BLaER1 (cell line): ENCODE data around the gene SLAMF1.

Source experiments
- H3K27ac ChIP-seq: shearing (Covaris generic); formaldehyde crosslinking; 2 replicates; pipeline ENCODE4 v1.8.1; 2022
- H3K27me3 ChIP-seq: shearing (Covaris generic); formaldehyde crosslinking; 2 replicates; pipeline ENCODE4 v1.8.1; 2022
- H3K36me3 ChIP-seq: shearing (Covaris generic); formaldehyde crosslinking; 2 replicates; pipeline ENCODE4 v1.8.1; 2022
- H3K4me1 ChIP-seq: shearing (Covaris generic); formaldehyde crosslinking; 2 replicates; pipeline ENCODE4 v1.8.1; 2022
- H3K4me2 ChIP-seq: shearing (Covaris generic); formaldehyde crosslinking; 2 replicates; pipeline ENCODE4 v1.8.1; 2022
- H3K4me3 ChIP-seq: shearing (Covaris generic); formaldehyde crosslinking; 2 replicates; pipeline ENCODE4 v1.8.1; 2022
- H3K9ac ChIP-seq: shearing (Covaris generic); formaldehyde crosslinking; 2 replicates; pipeline ENCODE4 v1.8.1; 2022
- H3K9me3 ChIP-seq: shearing (Covaris generic); formaldehyde crosslinking; 2 replicates; pipeline ENCODE4 v1.8.1; 2022
- H4K20me1 ChIP-seq: shearing (Covaris generic); formaldehyde crosslinking; 2 replicates; pipeline ENCODE4 v1.8.1; 2022
- Cebpa-rat ChIP-seq: shearing (Covaris generic); IDR thresholded peaks from 2 replicates; pipeline ENCODE4 v1.8.1; 2022

SLAMF1 gene

GRCh38 chr1:160641323-160642280 lies 5.2 kb downstream of the SLAMF1 start:
- H3K9ac ChIP-seq = peak overlapping the region; percentile 93

GRCh38 chr1:160640359-160641123 lies 6.3 kb downstream of the SLAMF1 start:
- Histone ChIP-seq H3K36me3 (peaks cover 67% of the 10 kb centered on the region), H3K4me1 (peaks cover 91% of the 10 kb centered on the region), H3K9me3 (no peaks in the 10 kb centered on the region), H3K27ac (peak overlapping the region; percentile 90), H3K4me3 (peak overlapping the region; percentile 72; the same call in 1 of the 2 replicates), H3K4me2 (peak overlapping the region; percentile 95), H4K20me1 (peaks cover 21% of the 10 kb centered on the region; the same call in 1 of the 2 replicates), H3K27me3 (no peaks in the 10 kb centered on the region), H3K9ac (no peak overlapping the region; the same call in 1 of the 2 replicates)
- TF ChIP-seq Cebpa-rat = no peak

More at GRCh38 chr1:160641323-160642280, 5.2 kb downstream of the SLAMF1 start:
- Histone ChIP-seq H3K27me3 (no peaks in the 10 kb centered on the region), H3K4me3 (peak overlapping the region; percentile 72), H3K27ac (peak overlapping the region; percentile 90), H3K4me1 (peaks cover 80% of the 10 kb centered on the region), H3K9me3 (no peaks in the 10 kb centered on the region), H3K36me3 (peaks cover 56% of the 10 kb centered on the region), H3K4me2 (peak overlapping the region; percentile 95), H4K20me1 (peaks cover 21% of the 10 kb centered on the region; the same call in 1 of the 2 replicates)
- peak; percentile 84 for TF ChIP-seq Cebpa-rat

- peak overlapping the region; percentile 30 for H3K9ac ChIP-seq
- no peaks in the 10 kb centered on the region for H3K9me3 ChIP-seq
- peak overlapping the region; percentile 32; the same call in 1 of the 2 replicates for H3K4me3 ChIP-seq
- H3K27ac ChIP-seq = peak overlapping the region; percentile 40
- no peaks in the 10 kb centered on the region for H3K27me3 ChIP-seq
- H3K36me3 ChIP-seq = peaks cover 71% of the 10 kb centered on the region
- TF ChIP-seq Cebpa-rat = no peak
- H3K4me2 ChIP-seq = peak overlapping the region; percentile 95
- H3K4me1 ChIP-seq = peaks cover 98% of the 10 kb centered on the region
- peaks cover 21% of the 10 kb centered on the region; the same call in 1 of the 2 replicates for H4K20me1 ChIP-seq
Measured at GRCh38 chr1:160639652-160640051, 7.2 kb downstream of the SLAMF1 start.

GRCh38 chr1:160638926-160639325 lies 7.9 kb downstream of the SLAMF1 start:
- H3K27ac ChIP-seq = peak overlapping the region; percentile 60; the same call in 1 of the 2 replicates
- peak overlapping the region; percentile 95 for H3K4me2 ChIP-seq
- peaks cover 98% of the 10 kb centered on the region for H3K4me1 ChIP-seq
- peaks cover 76% of the 10 kb centered on the region for H3K36me3 ChIP-seq
- no peak for TF ChIP-seq Cebpa-rat
- no peaks in the 10 kb centered on the region for H3K27me3 ChIP-seq
- H3K9ac ChIP-seq = no peak overlapping the region; the same call in 1 of the 2 replicates
- no peaks in the 10 kb centered on the region for H3K9me3 ChIP-seq
- 0 out of 2 replicates have a peak overlapping the region, but pooled peaks have one; percentile 32 for H3K4me3 ChIP-seq
- H4K20me1 ChIP-seq = peaks cover 21% of the 10 kb centered on the region; the same call in 1 of the 2 replicates

- Histone ChIP-seq H3K4me3 (no peak overlapping the region), H3K4me2 (peak overlapping the region; percentile 95), H3K27me3 (no peaks in the 10 kb centered on the region), H3K9me3 (no peaks in the 10 kb centered on the region), H4K20me1 (peaks cover 21% of the 10 kb centered on the region; the same call in 1 of the 2 replicates), H3K9ac (peak overlapping the region; percentile 7; the same call in 1 of the 2 replicates), H3K36me3 (peaks cover 80% of the 10 kb centered on the region), H3K4me1 (peaks cover 100% of the 10 kb centered on the region), H3K27ac (peak overlapping the region; percentile 60; the same call in 1 of the 2 replicates)
- no peak for TF ChIP-seq Cebpa-rat
Measured at GRCh38 chr1:160638540-160638857, 8.3 kb downstream of the SLAMF1 start.

GRCh38 chr1:160637821-160638539 lies 8.9 kb downstream of the SLAMF1 start:
- peak overlapping the region; percentile 60; the same call in 1 of the 2 replicates for H3K27ac ChIP-seq
- no peak for TF ChIP-seq Cebpa-rat
- H3K4me2 ChIP-seq = peak overlapping the region; percentile 95

GRCh38 chr1:160637065-160637464 lies 9.8 kb downstream of the SLAMF1 start:
- Histone ChIP-seq H3K4me3 (no peak overlapping the region), H3K9me3 (no peaks in the 10 kb centered on the region), H3K27ac (peak overlapping the region; percentile 60; the same call in 1 of the 2 replicates), H3K4me1 (peaks cover 100% of the 10 kb centered on the region), H3K9ac (no peak overlapping the region), H3K4me2 (peak overlapping the region; percentile 95), H4K20me1 (peaks cover 16% of the 10 kb centered on the region; the same call in 1 of the 2 replicates), H3K36me3 (peaks cover 83% of the 10 kb centered on the region), H3K27me3 (no peaks in the 10 kb centered on the region)
- TF ChIP-seq Cebpa-rat = no peak

More at GRCh38 chr1:160637821-160638539, 8.9 kb downstream of the SLAMF1 start:
- Histone ChIP-seq H3K4me3 (no peak overlapping the region), H4K20me1 (peaks cover 17% of the 10 kb centered on the region; the same call in 1 of the 2 replicates), H3K9me3 (no peaks in the 10 kb centered on the region), H3K27me3 (no peaks in the 10 kb centered on the region), H3K4me1 (peaks cover 100% of the 10 kb centered on the region), H3K36me3 (peaks cover 83% of the 10 kb centered on the region), H3K9ac (peak overlapping the region; percentile 7; the same call in 1 of the 2 replicates)

GRCh38 chr1:160636547-160636946 lies 10.3 kb downstream of the SLAMF1 start:
- Histone ChIP-seq H3K27ac (peak overlapping the region; percentile 57), H3K4me2 (peak overlapping the region; percentile 95), H3K9ac (no peak overlapping the region), H4K20me1 (peaks cover 16% of the 10 kb centered on the region; the same call in 1 of the 2 replicates), H3K36me3 (peaks cover 88% of the 10 kb centered on the region), H3K9me3 (no peaks in the 10 kb centered on the region), H3K27me3 (no peaks in the 10 kb centered on the region), H3K4me3 (no peak overlapping the region), H3K4me1 (peaks cover 100% of the 10 kb centered on the region)
- TF ChIP-seq Cebpa-rat = no peak

- TF ChIP-seq Cebpa-rat = no peak
- no peaks in the 10 kb centered on the region for H3K9me3 ChIP-seq
- H3K27me3 ChIP-seq = no peaks in the 10 kb centered on the region
- peaks cover 91% of the 10 kb centered on the region for H3K36me3 ChIP-seq
- H3K4me1 ChIP-seq = peaks cover 100% of the 10 kb centered on the region
- no peak overlapping the region for H3K4me3 ChIP-seq
- H3K4me2 ChIP-seq = peak overlapping the region; percentile 95
- peaks cover 16% of the 10 kb centered on the region; the same call in 1 of the 2 replicates for H4K20me1 ChIP-seq
- H3K9ac ChIP-seq = no peak overlapping the region
- H3K27ac ChIP-seq = peak overlapping the region; percentile 57
Measured at GRCh38 chr1:160636076-160636475, 10.8 kb downstream of the SLAMF1 start.
